Measurements from ENCODE around the gene COPS3. TPM values are rescaled to one million over a fixed set of nuclear protein-coding genes. Genes with fewer than 3 reads are reported as not detected.

The COPS3 gene
- 10 to 100 TPM; 51.8 to 85.3 (median 54.8) TPM for total RNA-seq

GRCh38 chr17:17280613-17281549, at the start of gene COPS3:
Gene COPS3, minus strand, starts transcription at chr17:17281246. Its CDS starts 60 bp downstream, at chr17:17281186.
- peaks cover 0 to 4% of the 10 kb centered on the region in 2 donors for H3K36me3 ChIP-seq
- H3K27ac ChIP-seq, result peak within 1 kb of the TSS; percentile 84 to 99 (median 96)
- 0% methylated on average over 2 to 19 of the region's 80 CpGs for WGBS, 2 donors (ENCODE audit: low coverage in 1 of 2)
- H3K9me3 ChIP-seq, result no peaks in the 10 kb centered on the region
- peaks cover 0 to 51% (median 12%) of the 10 kb centered on the region in 3 donors for H3K4me1 ChIP-seq
- peak; percentile 97 for ATAC-seq
- no peaks in the 10 kb centered on the region for H3K27me3 ChIP-seq
- peak within 1 kb of the TSS; percentile 62 to 99 for H3K4me3 ChIP-seq
- peak; percentile 72 to 73 for TF ChIP-seq POLR2A (IDR thresholded peaks at IDR 0.05)
- peak; percentile 88 for TF ChIP-seq POLR2AphosphoS5 (IDR thresholded peaks at IDR 0.05)
- TF ChIP-seq CTCF (IDR thresholded peaks at IDR 0.05), result peak in 1 of 4 experiments; percentile 5
- no peak for TF ChIP-seq EP300 (IDR thresholded peaks at IDR 0.05)

GRCh38 chr17:17328251-17328650, 47.2 kb upstream of the COPS3 start:
- 81% methylated on average over 7 of the region's 8 CpGs; no CpG with 5 or more reads in 1 of the 2 donors for WGBS, 2 donors (ENCODE audit: low coverage in 1 of 2)
- peaks cover 0 to 57% of the 10 kb centered on the region in 2 donors for H3K36me3 ChIP-seq
- no peaks in the 10 kb centered on the region for H3K9me3 ChIP-seq
- H3K4me1 ChIP-seq, result no peaks in the 10 kb centered on the region
- TF ChIP-seq EP300 (IDR thresholded peaks at IDR 0.05), result no peak
- TF ChIP-seq POLR2AphosphoS5 (IDR thresholded peaks at IDR 0.05), result no peak
- no peak for TF ChIP-seq POLR2A (IDR thresholded peaks at IDR 0.05)
- TF ChIP-seq CTCF (IDR thresholded peaks at IDR 0.05), result no peak
- no peak overlapping the region for H3K27ac ChIP-seq
- no peak overlapping the region for H3K4me3 ChIP-seq
- ATAC-seq, result no peak
- no peaks in the 10 kb centered on the region for H3K27me3 ChIP-seq

- no peak overlapping the region for H3K27ac ChIP-seq
- no peaks in the 10 kb centered on the region for H3K4me1 ChIP-seq
- no peaks in the 10 kb centered on the region for H3K27me3 ChIP-seq
- ATAC-seq, result no peak
- TF ChIP-seq CTCF (IDR thresholded peaks at IDR 0.05) (no peak), EP300 (IDR thresholded peaks at IDR 0.05) (no peak), POLR2AphosphoS5 (IDR thresholded peaks at IDR 0.05) (no peak), POLR2A (IDR thresholded peaks at IDR 0.05) (no peak)
- peaks cover 0 to 52% of the 10 kb centered on the region in 2 donors for H3K36me3 ChIP-seq
- no peaks in the 10 kb centered on the region for H3K9me3 ChIP-seq
- no peak overlapping the region for H3K4me3 ChIP-seq
- WGBS, 2 donors (ENCODE audit: low coverage in 1 of 2), result 92% methylated on average over 2 of the region's 13 CpGs; no CpG with 5 or more reads in 1 of the 2 donors
Measured at GRCh38 chr17:17326275-17326875, 45.3 kb upstream of the COPS3 start.

GRCh38 chr17:17325816-17326215, 44.8 kb upstream of the COPS3 start:
- ATAC-seq, result no peak
- H3K27me3 ChIP-seq, result no peaks in the 10 kb centered on the region
- peaks cover 0 to 52% of the 10 kb centered on the region in 2 donors for H3K36me3 ChIP-seq
- no peak overlapping the region for H3K27ac ChIP-seq
- H3K4me1 ChIP-seq, result no peaks in the 10 kb centered on the region
- 93% methylated on average over 7 of the region's 9 CpGs; no CpG with 5 or more reads in 1 of the 2 donors for WGBS, 2 donors (ENCODE audit: low coverage in 1 of 2)
- H3K9me3 ChIP-seq, result no peaks in the 10 kb centered on the region
- no peak overlapping the region for H3K4me3 ChIP-seq
- TF ChIP-seq EP300 (IDR thresholded peaks at IDR 0.05) (no peak), POLR2AphosphoS5 (IDR thresholded peaks at IDR 0.05) (no peak), CTCF (IDR thresholded peaks at IDR 0.05) (no peak), POLR2A (IDR thresholded peaks at IDR 0.05) (no peak)
